ENCODE measurements around the gene HIKESHI.

DNA sequence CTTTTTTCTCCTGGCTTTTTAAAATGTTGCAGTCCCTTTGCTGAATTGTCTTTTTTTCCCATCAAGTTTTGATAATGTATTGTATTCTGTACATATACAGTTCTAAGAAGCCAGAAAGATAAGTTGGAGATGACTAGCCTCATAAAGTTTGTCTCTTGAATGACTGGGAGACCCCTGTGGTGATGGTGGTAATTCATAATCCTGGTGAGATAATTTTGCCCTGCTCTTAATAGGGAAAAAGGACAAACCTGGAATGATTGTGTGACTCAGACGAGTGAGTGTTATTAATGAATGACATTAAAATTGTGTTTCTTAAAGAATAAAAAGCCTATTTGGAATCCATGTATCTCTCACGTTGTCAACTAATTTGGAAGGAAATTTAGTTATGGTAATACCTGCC is 1.2 kb downstream of the HIKESHI start:
- TF ChIP-seq CTCF (IDR thresholded peaks at IDR 0.05), result no peak
- TF ChIP-seq POLR2A (IDR thresholded peaks at IDR 0.05), result no peak
- no peak for TF ChIP-seq POLR2AphosphoS5 (IDR thresholded peaks at IDR 0.05)
